ENCODE results near the gene SYF2.
"Not testable (repeated sequence)": the region's sequence is repeated elsewhere in the genome, so short reads cannot be mapped to it uniquely, and the experiment has no call there.

The SYF2 gene

GRCh38 chr1:25239681-25240541 lies 7.6 kb upstream of the SYF2 start:
- Mint-ChIP-seq H3K9me3 (no peaks in the 10 kb centered on the region), H3K27me3 (ENCODE audit: low read depth) (no peaks in the 10 kb centered on the region), H3K4me3 (peak overlapping the region; percentile 92 to 94 (median 93)), H3K4me1 (peaks cover 29% of the 10 kb centered on the region), H3K27ac (peak overlapping the region; percentile 99), H3K36me3 (ENCODE audit: low read depth) (peaks cover 32% of the 10 kb centered on the region)
- TF ChIP-seq CTCF (IDR thresholded peaks at IDR 0.05; ENCODE audit: unreplicated experiment in 3 of 3) = peak; percentile 50 to 66 (median 58)

GRCh38 chr1:25238046-25238445 lies 5.7 kb upstream of the SYF2 start:
- Mint-ChIP-seq H3K36me3 (ENCODE audit: low read depth) (peaks cover 21% of the 10 kb centered on the region), H3K4me3 (no peak overlapping the region), H3K9me3 (no peaks in the 10 kb centered on the region), H3K27ac (peak overlapping the region; percentile 30 to 81 (median 58)), H3K4me1 (peaks cover 33% of the 10 kb centered on the region), H3K27me3 (ENCODE audit: low read depth) (no peaks in the 10 kb centered on the region)
- TF ChIP-seq CTCF (IDR thresholded peaks at IDR 0.05; ENCODE audit: unreplicated experiment in 3 of 3) = no peak

- peaks cover 38% of the 10 kb centered on the region for H3K4me1 Mint-ChIP-seq
These were observed 4.0 kb upstream of the SYF2 start for GRCh38 chr1:25236261-25236660.

GRCh38 chr1:25235411-25235810 lies 3.1 kb upstream of the SYF2 start:
- peaks cover 36% of the 10 kb centered on the region for H3K4me1 Mint-ChIP-seq
- not testable (repeated sequence) for H3K27me3 Mint-ChIP-seq (ENCODE audit: low read depth); H3K9me3 Mint-ChIP-seq
- H3K27ac Mint-ChIP-seq = peak overlapping the region in 1 of 3 experiments; percentile 51
- H3K36me3 Mint-ChIP-seq (ENCODE audit: low read depth) = peaks cover 15% of the 10 kb centered on the region
- peak overlapping the region in 1 of 3 experiments; percentile 38 for H3K4me3 Mint-ChIP-seq

More at GRCh38 chr1:25236261-25236660, 4.0 kb upstream of the SYF2 start:
- Mint-ChIP-seq H3K4me3 (peak overlapping the region; percentile 9 to 30 (median 17)), H3K27ac (peak overlapping the region; percentile 81 to 94 (median 84)), H3K36me3 (ENCODE audit: low read depth) (peaks cover 12% of the 10 kb centered on the region)
- not testable (repeated sequence) for H3K27me3 Mint-ChIP-seq (ENCODE audit: low read depth); H3K9me3 Mint-ChIP-seq

- H3K36me3 Mint-ChIP-seq (ENCODE audit: low read depth) = peaks cover 25% of the 10 kb centered on the region
- no peak overlapping the region for H3K27ac Mint-ChIP-seq
- peaks cover 23% of the 10 kb centered on the region for H3K4me1 Mint-ChIP-seq
- H3K4me3 Mint-ChIP-seq = no peak overlapping the region
- H3K9me3 Mint-ChIP-seq = no peaks in the 10 kb centered on the region
- no peak for TF ChIP-seq CTCF (IDR thresholded peaks at IDR 0.05; ENCODE audit: unreplicated experiment in 3 of 3)
- H3K27me3 Mint-ChIP-seq (ENCODE audit: low read depth) = no peaks in the 10 kb centered on the region
These were observed 823 bp upstream of the SYF2 start for GRCh38 chr1:25232866-25233784.

- H3K27me3 Mint-ChIP-seq (ENCODE audit: low read depth) = peaks cover 5% of the 10 kb centered on the region
- no peak for TF ChIP-seq CTCF (IDR thresholded peaks at IDR 0.05; ENCODE audit: unreplicated experiment in 3 of 3)
- no peak overlapping the region for H3K27ac Mint-ChIP-seq
- H3K9me3 Mint-ChIP-seq = no peaks in the 10 kb centered on the region
- peaks cover 61% of the 10 kb centered on the region for H3K36me3 Mint-ChIP-seq (ENCODE audit: low read depth)
- H3K4me3 Mint-ChIP-seq = no peak overlapping the region
- peaks cover 5% of the 10 kb centered on the region for H3K4me1 Mint-ChIP-seq
These were observed 8.8 kb downstream of the SYF2 start for GRCh38 chr1:25223471-25223870.
